OCI-LY1 (cell line): ENCODE results near the gene MRTFA.

Experiments used
- H2AFZ ChIP-seq: fragments of 200-600 bp; sonication (generic), shearing (Covaris generic); 2 replicates; pipeline ENCODE4 v1.6.0; 2014; ENCODE audit warnings: antibody characterized with exemption, mild to moderate bottlenecking, low read length
- H3F3A ChIP-seq: fragments of 200-600 bp; sonication (generic), shearing (Covaris generic); 2 replicates; pipeline ENCODE4 v1.6.0; 2014; ENCODE audit warnings: mild to moderate bottlenecking, antibody characterized with exemption, low read length, moderate library complexity; ENCODE audit not compliant: insufficient read depth
- H3K27ac ChIP-seq: fragments of 200-600 bp; sonication (generic); 2 replicates; pipeline ENCODE4 v1.5.1; 2014; ENCODE audit warnings: low read length, mixed run types, mild to moderate bottlenecking, low read depth; ENCODE audit not compliant: poor library complexity, severe bottlenecking
- H3K27me3 ChIP-seq: fragments of 200-600 bp; sonication (generic); 2 replicates; pipeline ENCODE4 v1.6.0; 2014; ENCODE audit warnings: antibody characterized with exemption, mild to moderate bottlenecking, low read length, moderate library complexity; ENCODE audit not compliant: insufficient read depth
- H3K36me3 ChIP-seq: fragments of 200-600 bp; sonication (generic); 2 replicates; pipeline ENCODE4 v1.6.1; 2014; ENCODE audit warnings: mild to moderate bottlenecking, antibody characterized with exemption, low read length, moderate library complexity, mixed read lengths; ENCODE audit not compliant: insufficient read depth
- H3K4me1 ChIP-seq: fragments of 200-600 bp; sonication (generic); 2 replicates; pipeline ENCODE4 v1.5.1; 2014; ENCODE audit warnings: mild to moderate bottlenecking, low read length, moderate library complexity; ENCODE audit not compliant: insufficient read depth, severe bottlenecking
- H3K4me2 ChIP-seq: fragments of 200-600 bp; sonication (generic), shearing (Covaris generic); 2 replicates; pipeline ENCODE4 v1.6.1; 2014; ENCODE audit warnings: low read length
- H3K4me3 ChIP-seq: fragments of 200-600 bp; sonication (generic); 2 replicates; pipeline ENCODE4 v1.5.1; 2014; ENCODE audit warnings: low read length, low read depth, mild to moderate bottlenecking, mixed read lengths; ENCODE audit not compliant: poor library complexity, severe bottlenecking
- H3K79me2 ChIP-seq: fragments of 200-600 bp; shearing (Covaris generic); 2 replicates; pipeline ENCODE4 v1.6.1; 2016; ENCODE audit warnings: mixed run types, low read length, mixed read lengths; ENCODE audit not compliant: insufficient read depth
- H3K9ac ChIP-seq: fragments of 200-600 bp; sonication (generic), shearing (Covaris generic); 2 replicates; pipeline ENCODE4 v1.6.1; 2014; ENCODE audit warnings: mild to moderate bottlenecking, low read length, mixed read lengths
- H3K9me2 ChIP-seq: fragments of 200-600 bp; sonication (generic), shearing (Covaris generic); 2 replicates; pipeline ENCODE4 v1.6.1; 2014; ENCODE audit warnings: low read depth, mild to moderate bottlenecking, low read length, mixed read lengths
- H3K9me3 ChIP-seq: fragments of 200-600 bp; shearing (Covaris generic); 2 replicates; pipeline ENCODE4 v1.6.1; 2014; ENCODE audit warnings: low read length, mixed read lengths
- H4K20me1 ChIP-seq: fragments of 200-600 bp; sonication (generic), shearing (Covaris generic); 2 replicates; pipeline ENCODE4 v1.6.0; 2016; ENCODE audit warnings: mild to moderate bottlenecking, low read length; ENCODE audit not compliant: insufficient read depth
- EZH2 ChIP-seq: fragments of 200-600 bp; sonication (generic), shearing (Covaris generic); IDR thresholded peaks from 2 replicates; pipeline ENCODE4 v1.8.0; 2017; ENCODE audit warnings: borderline replicate concordance, mixed run types, mild to moderate bottlenecking, antibody characterized with exemption, low read length, moderate library complexity, mixed read lengths
- TF ChIP-seq, protein P1 (sequence below): fragments of 200-600 bp; sonication (generic), shearing (Covaris generic); IDR thresholded peaks from 2 replicates; pipeline ENCODE4 v1.5.1; 2017; ENCODE audit warnings: mild to moderate bottlenecking, antibody characterized with exemption, low read length, moderate library complexity, mixed read lengths

The MRTFA gene

DNA sequence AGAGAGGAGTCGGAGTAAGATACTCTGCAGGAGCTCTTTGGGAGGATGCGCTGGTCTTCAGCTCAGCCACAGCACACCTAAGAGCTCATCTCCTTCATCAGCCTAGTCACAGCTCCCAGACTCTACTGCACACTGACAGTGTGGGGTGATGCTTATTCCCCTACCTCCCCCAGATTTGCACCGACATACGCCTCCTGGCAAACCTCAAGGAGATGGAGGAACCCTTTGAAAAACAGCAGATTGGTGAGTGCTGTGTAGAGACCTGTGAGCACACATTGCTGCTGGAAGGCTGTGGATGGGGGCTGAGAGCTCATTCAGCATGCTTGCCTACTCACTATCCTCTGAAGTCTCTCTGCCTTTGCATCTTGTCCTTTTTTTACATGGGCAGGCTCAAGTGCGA lies 275.4 kb downstream of the MRTFA start:
- no peaks in the 10 kb centered on the region for H4K20me1 ChIP-seq
- peaks cover 100% of the 10 kb centered on the region for H3K36me3 ChIP-seq
- no peak overlapping the region for H3K27ac ChIP-seq
- H3F3A ChIP-seq: no peaks in the 10 kb centered on the region
- TF ChIP-seq, protein P1, sequence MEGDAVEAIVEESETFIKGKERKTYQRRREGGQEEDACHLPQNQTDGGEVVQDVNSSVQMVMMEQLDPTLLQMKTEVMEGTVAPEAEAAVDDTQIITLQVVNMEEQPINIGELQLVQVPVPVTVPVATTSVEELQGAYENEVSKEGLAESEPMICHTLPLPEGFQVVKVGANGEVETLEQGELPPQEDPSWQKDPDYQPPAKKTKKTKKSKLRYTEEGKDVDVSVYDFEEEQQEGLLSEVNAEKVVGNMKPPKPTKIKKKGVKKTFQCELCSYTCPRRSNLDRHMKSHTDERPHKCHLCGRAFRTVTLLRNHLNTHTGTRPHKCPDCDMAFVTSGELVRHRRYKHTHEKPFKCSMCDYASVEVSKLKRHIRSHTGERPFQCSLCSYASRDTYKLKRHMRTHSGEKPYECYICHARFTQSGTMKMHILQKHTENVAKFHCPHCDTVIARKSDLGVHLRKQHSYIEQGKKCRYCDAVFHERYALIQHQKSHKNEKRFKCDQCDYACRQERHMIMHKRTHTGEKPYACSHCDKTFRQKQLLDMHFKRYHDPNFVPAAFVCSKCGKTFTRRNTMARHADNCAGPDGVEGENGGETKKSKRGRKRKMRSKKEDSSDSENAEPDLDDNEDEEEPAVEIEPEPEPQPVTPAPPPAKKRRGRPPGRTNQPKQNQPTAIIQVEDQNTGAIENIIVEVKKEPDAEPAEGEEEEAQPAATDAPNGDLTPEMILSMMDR: no peak
- TF ChIP-seq EZH2: no peak
- no peak overlapping the region for H2AFZ ChIP-seq
- H3K4me2 ChIP-seq: no peak overlapping the region
- no peaks in the 10 kb centered on the region for H3K79me2 ChIP-seq
- H3K9me3 ChIP-seq: no peaks in the 10 kb centered on the region
- no peak overlapping the region for H3K9ac ChIP-seq
- no peaks in the 10 kb centered on the region for H3K27me3 ChIP-seq
- no peaks in the 10 kb centered on the region for H3K4me1 ChIP-seq
- H3K9me2 ChIP-seq: no peaks in the 10 kb centered on the region
- H3K4me3 ChIP-seq: no peak overlapping the region
